HFF-Myc (cell line): ENCODE measurements around the gene IL23A.
A peak's percentile ranks its signal among the peaks of the same experiment; 100 is the strongest.

Source experiments
- DNase-seq: peaks from one replicate; pipeline ENCODE4 v3.0.0-alpha.2; 2011; ENCODE audit warnings: low read depth; ENCODE audit errors: extremely low read depth
- H3K4me3 ChIP-seq: replicated peaks from 2 replicates; pipeline ENCODE4 v1.5.1; 2011; ENCODE audit warnings: low read depth, mild to moderate bottlenecking, control low read depth, low read length
- CTCF ChIP-seq: IDR thresholded peaks from 2 replicates; pipeline ENCODE4 v1.5.1; 2012; ENCODE audit warnings: mild to moderate bottlenecking, low read depth, low read length, control low read depth; ENCODE audit errors: missing control alignments

Gene IL23A

GRCh38 chr12:56377310-56377988 is 38.8 kb downstream of the IL23A start:
- peak; percentile 12 for TF ChIP-seq CTCF
- H3K4me3 ChIP-seq: no peak overlapping the region
- no peak for DNase-seq

- DNase-seq: no peak
- H3K4me3 ChIP-seq: no peak overlapping the region
- no peak for TF ChIP-seq CTCF
These were observed 39.3 kb downstream of the IL23A start for GRCh38 chr12:56377989-56378316.

GRCh38 chr12:56382611-56383010 is 43.9 kb downstream of the IL23A start:
- no peak for DNase-seq

GRCh38 chr12:56385873-56386272 is 47.2 kb downstream of the IL23A start:
- no peak overlapping the region for H3K4me3 ChIP-seq
- no peak for TF ChIP-seq CTCF
- no peak for DNase-seq

More at GRCh38 chr12:56382611-56383010, 43.9 kb downstream of the IL23A start:
- no peak for TF ChIP-seq CTCF
- H3K4me3 ChIP-seq: no peak overlapping the region

- no peak for TF ChIP-seq CTCF
- DNase-seq: no peak
- no peak overlapping the region for H3K4me3 ChIP-seq
These were observed 48.6 kb downstream of the IL23A start for GRCh38 chr12:56387152-56387736.

- no peak for DNase-seq
- H3K4me3 ChIP-seq: no peak overlapping the region
- TF ChIP-seq CTCF: no peak
These were observed 50.7 kb downstream of the IL23A start for GRCh38 chr12:56389412-56389811.
